GM21360 (cell line): Measurements from ENCODE around the gene FTCDNL1.

ENCODE experiments used
- ATAC-seq: cut with Tn5 transposase; IDR thresholded peaks from one replicate; pipeline ENCODE4 v1.9.1; 2021; ENCODE audit warnings: mild to moderate bottlenecking, moderate library complexity; ENCODE audit not compliant: unreplicated experiment

FTCDNL1 gene

GRCh38 chr2:199842631-199843395 lies 8.2 kb downstream of the FTCDNL1 start:
- ATAC-seq = no peak

GRCh38 chr2:199841409-199841808 lies 9.6 kb downstream of the FTCDNL1 start:
- no peak for ATAC-seq

DNA sequence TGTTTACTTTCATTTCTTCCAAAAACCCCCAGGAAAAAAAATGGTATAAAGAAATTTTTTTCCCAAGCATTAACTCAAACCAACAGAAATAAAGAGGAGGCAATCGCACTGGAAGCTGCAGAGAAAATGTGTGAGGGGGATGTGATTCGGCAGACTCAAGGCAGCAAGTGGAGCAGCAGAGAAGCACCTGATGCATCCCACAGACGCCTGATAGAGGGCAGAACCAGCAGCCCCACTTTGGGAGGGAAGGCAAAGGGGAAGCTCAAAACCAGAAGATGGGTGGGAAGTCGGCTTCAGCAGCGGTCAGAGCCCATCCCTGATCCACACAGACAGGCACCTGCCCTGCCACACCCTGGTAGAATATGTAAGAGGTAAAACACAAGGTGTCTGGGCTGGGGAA lies 12.6 kb downstream of the FTCDNL1 start:
- no peak for ATAC-seq

- ATAC-seq = no peak
Observed at GRCh38 chr2:199836943-199837342, 14.0 kb downstream of the FTCDNL1 start.

GRCh38 chr2:199833525-199833924 lies 17.5 kb downstream of the FTCDNL1 start:
- no peak for ATAC-seq

GRCh38 chr2:199830531-199830930 lies 20.5 kb downstream of the FTCDNL1 start:
- ATAC-seq = no peak

- ATAC-seq = no peak
Observed at GRCh38 chr2:199829628-199830027, 21.4 kb downstream of the FTCDNL1 start.

GRCh38 chr2:199819746-199820145 lies 31.2 kb downstream of the FTCDNL1 start:
- ATAC-seq = no peak

DNA sequence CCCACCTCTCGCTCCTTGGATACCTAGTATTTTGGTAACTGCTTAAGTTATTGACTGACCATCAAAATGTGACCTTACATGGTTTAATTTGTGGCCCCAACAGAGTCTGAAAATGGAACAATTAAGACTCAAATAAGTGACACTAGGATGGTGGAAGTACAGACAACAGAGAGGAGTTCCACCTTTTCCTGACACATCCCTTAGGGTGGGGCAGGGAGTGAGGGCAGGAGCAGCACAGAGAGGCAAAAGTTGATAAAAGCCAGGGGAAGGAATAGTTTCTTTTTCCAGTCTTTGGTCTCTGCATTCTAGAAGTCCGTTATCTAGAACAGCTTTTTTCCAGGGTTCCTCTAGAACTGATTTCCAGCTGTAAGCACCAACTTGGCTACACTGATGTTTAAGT lies 32.2 kb downstream of the FTCDNL1 start:
- ATAC-seq = no peak

DNA sequence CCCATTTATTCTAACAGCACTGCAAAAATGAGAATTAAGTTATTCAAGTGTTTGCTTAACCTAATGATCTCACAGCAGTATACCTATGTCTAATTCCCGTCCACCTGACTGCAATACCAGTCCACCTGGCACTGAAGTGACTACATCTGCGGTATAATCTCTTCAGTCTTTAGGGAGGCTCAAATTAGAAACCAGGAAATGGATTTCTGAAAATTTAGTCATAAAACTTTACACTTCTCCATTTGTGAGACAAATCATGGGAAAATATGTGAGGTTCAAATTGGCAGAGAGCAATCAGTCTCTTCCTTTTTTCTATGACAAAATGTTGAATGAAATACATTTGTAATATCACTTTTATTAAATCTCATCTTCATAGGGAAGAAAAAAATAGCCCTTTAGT lies 33.0 kb downstream of the FTCDNL1 start:
- ATAC-seq = no peak

- ATAC-seq = no peak
Observed at GRCh38 chr2:199814817-199815211, 36.2 kb downstream of the FTCDNL1 start.

DNA sequence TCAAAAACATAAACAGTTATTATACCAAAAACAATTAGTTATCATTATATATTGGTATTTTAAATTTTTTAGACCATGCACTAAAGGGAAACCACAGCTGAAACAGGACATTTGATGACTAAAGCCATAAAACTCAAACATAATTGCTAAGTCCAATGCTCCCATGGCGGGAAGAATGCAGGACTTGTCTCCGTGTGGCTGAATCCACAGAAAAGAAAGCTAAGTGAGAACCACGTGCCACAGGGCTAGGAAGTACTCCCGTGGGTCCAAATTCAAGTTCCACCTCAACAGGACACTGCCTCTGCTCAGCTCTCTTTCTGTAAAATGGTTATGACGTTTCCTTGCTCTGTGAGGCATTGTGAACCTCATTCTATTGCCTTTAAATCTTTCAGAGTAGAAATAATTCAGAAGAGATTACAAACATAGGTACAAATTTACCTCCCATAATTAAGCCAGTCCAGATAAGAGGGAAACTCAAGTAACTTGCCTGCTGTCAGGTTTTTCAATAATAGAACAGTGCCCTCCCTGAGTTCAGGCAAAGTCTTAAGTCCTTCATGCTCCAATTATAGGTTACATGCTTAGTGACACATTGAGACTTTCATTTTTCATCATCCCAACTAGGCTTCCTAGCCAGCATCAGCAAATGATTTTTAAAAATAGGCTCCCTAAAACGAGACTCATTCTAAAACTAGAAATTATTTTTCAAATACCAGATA lies 36.7 kb downstream of the FTCDNL1 start:
- no peak for ATAC-seq

- ATAC-seq = no peak
Observed at GRCh38 chr2:199812493-199812892, 38.5 kb downstream of the FTCDNL1 start.

- no peak for ATAC-seq
Observed at GRCh38 chr2:199811346-199811745, 39.6 kb downstream of the FTCDNL1 start.

DNA sequence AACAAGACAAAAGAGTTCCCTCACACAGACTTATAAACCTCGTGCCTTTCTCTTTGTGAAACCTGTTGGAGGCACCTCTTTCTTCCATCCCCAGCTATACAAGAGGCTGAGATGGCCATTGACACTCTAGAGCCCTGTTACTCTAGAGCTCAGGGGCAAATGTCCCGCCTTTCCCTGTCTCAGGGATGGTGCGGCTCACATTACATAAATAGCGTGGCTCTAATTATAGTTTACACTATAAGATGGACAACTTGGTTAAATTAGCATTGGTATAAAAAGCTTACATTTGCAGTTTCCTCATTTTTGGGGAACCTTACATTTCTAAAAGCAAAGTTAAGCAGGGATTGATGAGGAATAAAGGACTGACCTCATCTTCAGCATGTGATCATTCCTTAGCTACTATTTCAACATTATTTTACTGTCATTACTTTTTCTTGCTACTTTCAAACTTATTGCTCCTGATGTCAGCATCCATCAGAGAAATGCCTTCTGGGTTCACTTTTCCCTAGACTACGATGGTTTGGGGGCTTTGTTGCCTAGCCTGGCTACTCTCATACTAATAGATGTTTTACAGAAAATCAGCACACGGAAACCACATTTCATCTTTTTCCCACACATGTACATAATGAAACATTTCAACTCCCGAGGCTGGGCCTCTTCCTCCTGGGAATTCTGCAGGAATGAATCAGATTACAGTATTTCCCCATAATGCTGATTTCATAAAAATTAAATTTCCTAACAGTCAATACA lies 40.4 kb downstream of the FTCDNL1 start:
- ATAC-seq = no peak

DNA sequence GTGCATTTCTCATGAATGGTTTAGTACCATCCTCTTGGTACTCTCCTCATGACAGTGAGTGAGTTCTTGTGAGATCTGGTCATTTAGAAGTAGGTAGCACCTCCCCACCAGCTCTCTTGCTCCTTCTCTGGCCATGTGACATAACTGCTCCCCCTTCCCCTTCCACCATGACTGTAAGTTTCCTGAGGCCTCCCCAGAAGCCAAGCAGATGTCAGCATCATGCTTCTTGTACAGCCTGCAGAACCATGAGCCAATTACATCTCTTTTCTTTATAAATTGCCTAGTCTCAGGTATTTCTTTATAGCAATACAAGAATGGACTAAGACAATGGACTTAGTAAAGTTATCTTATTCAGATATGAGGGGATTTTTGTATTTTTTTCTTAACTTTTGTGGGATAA lies 43.0 kb downstream of the FTCDNL1 start:
- ATAC-seq = no peak

GRCh38 chr2:199806179-199806578 lies 44.8 kb downstream of the FTCDNL1 start:
- ATAC-seq = no peak

- no peak for ATAC-seq
Observed at GRCh38 chr2:199804831-199805230, 46.2 kb downstream of the FTCDNL1 start.

GRCh38 chr2:199798831-199799580 lies 52.0 kb downstream of the FTCDNL1 start:
- ATAC-seq = no peak

DNA sequence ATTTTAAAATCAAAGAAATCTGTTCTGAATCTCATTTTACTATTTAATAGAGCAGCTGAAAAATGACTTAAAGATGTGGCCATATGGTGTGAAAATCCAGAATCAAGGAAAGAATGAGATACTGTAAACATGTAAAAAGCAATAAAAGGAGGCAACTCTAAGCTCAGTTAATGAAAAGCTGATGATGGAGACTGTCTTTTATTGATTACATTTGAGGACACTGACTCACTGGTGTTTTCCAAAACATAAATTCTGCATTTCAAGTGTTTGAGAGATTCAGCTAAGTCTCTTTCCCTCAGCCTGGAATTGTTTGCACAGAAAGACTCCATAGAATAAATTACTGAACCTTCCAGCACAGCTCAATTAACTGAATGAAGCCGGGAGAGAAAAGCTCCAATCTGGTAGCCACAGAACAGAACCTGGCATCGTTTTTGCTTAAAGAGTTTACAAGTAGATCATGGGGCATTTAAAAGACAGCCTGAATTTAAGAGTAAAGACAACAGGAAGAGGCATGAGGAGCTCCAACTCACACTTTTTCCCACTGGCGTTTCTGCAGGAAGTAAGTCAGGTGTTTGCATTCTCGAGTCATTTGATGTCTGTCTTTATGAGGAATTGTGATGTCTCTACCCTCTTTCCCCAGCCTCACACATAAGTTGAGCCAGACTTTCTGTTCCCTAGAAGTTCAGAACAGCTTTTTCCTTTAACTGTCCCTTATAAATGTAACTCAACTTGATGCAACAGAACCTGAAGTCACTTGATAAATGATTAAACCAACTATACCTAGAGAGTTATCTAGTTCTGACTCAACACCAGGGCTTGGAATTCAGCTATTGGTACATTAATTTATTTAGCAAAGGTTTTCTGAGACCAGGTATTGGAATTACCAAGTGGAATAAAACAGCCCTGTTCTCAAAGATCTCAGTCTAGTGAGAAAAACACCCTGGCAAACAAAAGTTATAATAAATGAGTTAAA lies 53.3 kb downstream of the FTCDNL1 start:
- ATAC-seq = no peak
